Fibroblast of skin of left biceps (primary cell): ENCODE results near the gene DOK7.

Experiments
- DNase-seq, 2 experiments: peaks; one replicate each; pipeline ENCODE4 v3.0.0-alpha.2; 2013; ENCODE audit warnings: low read depth in 2 of 2

Gene DOK7

GRCh38 chr4:3427706-3428446 is 35.2 kb upstream of the DOK7 start:
- no peak for DNase-seq

GRCh38 chr4:3429651-3430050 is 33.5 kb upstream of the DOK7 start:
- no peak for DNase-seq

- no peak for DNase-seq
Measured at GRCh38 chr4:3430524-3430923, 32.6 kb upstream of the DOK7 start.

- DNase-seq: no peak
Measured at GRCh38 chr4:3431446-3431993, 31.6 kb upstream of the DOK7 start.

GRCh38 chr4:3432381-3432790 is 30.7 kb upstream of the DOK7 start:
- DNase-seq: no peak

GRCh38 chr4:3433138-3433869 is 29.8 kb upstream of the DOK7 start:
- no peak for DNase-seq

GRCh38 chr4:3434881-3435685 is 28.0 kb upstream of the DOK7 start:
- no peak for DNase-seq

GRCh38 chr4:3435686-3435956 is 27.5 kb upstream of the DOK7 start:
- no peak for DNase-seq

GRCh38 chr4:3436048-3436797 is 26.9 kb upstream of the DOK7 start:
- DNase-seq: no peak

- DNase-seq: no peak
Measured at GRCh38 chr4:3436798-3437581, 26.1 kb upstream of the DOK7 start.

GRCh38 chr4:3437582-3437936 is 25.5 kb upstream of the DOK7 start:
- no peak for DNase-seq

GRCh38 chr4:3437998-3438846 is 24.9 kb upstream of the DOK7 start:
- no peak for DNase-seq

GRCh38 chr4:3438847-3439180 is 24.3 kb upstream of the DOK7 start:
- DNase-seq: no peak

- DNase-seq: no peak
Measured at GRCh38 chr4:3439391-3439790, 23.7 kb upstream of the DOK7 start.

- DNase-seq: no peak
Measured at GRCh38 chr4:3440011-3440410, 23.1 kb upstream of the DOK7 start.

- no peak for DNase-seq
Measured at GRCh38 chr4:3440979-3441500, 22.1 kb upstream of the DOK7 start.

- DNase-seq: no peak
Measured at GRCh38 chr4:3441501-3442459, 21.3 kb upstream of the DOK7 start, which contains the start of gene HGFAC. TSS of gene HGFAC (plus strand) at chr4:3441968. CDS start at chr4:3442002, 34 bp downstream.

- DNase-seq: no peak
Measured at GRCh38 chr4:3442460-3442958, 20.6 kb upstream of the DOK7 start.
